Esophagus muscularis mucosa (tissue), 3 donors: ENCODE results near the gene FIGNL2.

Source experiments
- CTCF ChIP-seq, 3 experiments: fragments of 200-600 bp in 2 of 3; fragments of 450-650 bp in 1 of 3; sonication (generic) in 2 of 3; IDR thresholded peaks; one replicate each; pipeline ENCODE4 v1.5.1; 2017 to 2019; ENCODE audit warnings: antibody characterized with exemption in 3 of 3, mild to moderate bottlenecking in 2 of 3, moderate library complexity in 1 of 3
- POLR2A ChIP-seq: fragments of 450-650 bp; IDR thresholded peaks from one replicate; pipeline ENCODE4 v1.6.1; 2017; ENCODE audit warnings: antibody characterized with exemption, moderate library complexity, mild to moderate bottlenecking, low read depth

DNA sequence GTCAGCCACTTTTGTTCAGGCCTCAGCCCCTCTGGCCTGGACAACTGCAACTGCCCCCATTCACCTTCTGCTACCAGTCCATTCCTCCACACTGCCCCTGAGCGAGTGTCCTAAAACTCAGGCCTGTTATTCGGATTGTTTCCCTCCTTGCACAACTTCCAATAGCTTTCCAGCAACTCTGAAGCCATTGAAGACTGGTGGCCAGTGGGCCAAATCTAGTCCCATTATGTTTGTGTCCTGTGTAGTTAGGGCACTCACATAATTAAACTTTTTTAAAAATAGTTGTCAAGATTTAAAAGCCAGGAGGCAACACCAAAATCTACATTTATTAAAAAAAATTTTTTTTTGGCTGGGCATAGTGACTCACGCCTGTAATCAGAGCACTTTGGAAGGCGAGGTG lies 17.8 kb upstream of the FIGNL2 start:
- no peak for TF ChIP-seq CTCF (IDR thresholded peaks at IDR 0.05)
- no peak for TF ChIP-seq POLR2A
